ENCODE measurements around the gene TFDP1.
"Not testable (repeated sequence)": the region's sequence is repeated elsewhere in the genome, so short reads cannot be mapped to it uniquely, and the experiment has no call there.

The TFDP1 gene

GRCh38 chr13:113594066-113594821, 9.7 kb downstream of the TFDP1 start:
- not testable (repeated sequence) for H3K27ac ChIP-seq; DNase-seq (ENCODE audit: low read depth, low spot score)

GRCh38 chr13:113595131-113595530, 10.6 kb downstream of the TFDP1 start:
- DNase-seq (ENCODE audit: low read depth, low spot score), result no peak

GRCh38 chr13:113596321-113597200, 12.0 kb downstream of the TFDP1 start:
- no peak for DNase-seq (ENCODE audit: low read depth, low spot score)
- H3K27ac ChIP-seq, result no peak overlapping the region

More at GRCh38 chr13:113595131-113595530, 10.6 kb downstream of the TFDP1 start:
- H3K27ac ChIP-seq, result no peak overlapping the region

- DNase-seq (ENCODE audit: low read depth, low spot score), result no peak
- no peak overlapping the region for H3K27ac ChIP-seq
Measured at GRCh38 chr13:113597391-113598080, 13.0 kb downstream of the TFDP1 start.

- H3K27ac ChIP-seq, result no peak overlapping the region
- no peak for DNase-seq (ENCODE audit: low read depth, low spot score)
Measured at GRCh38 chr13:113598081-113598410, 13.5 kb downstream of the TFDP1 start.

- H3K27ac ChIP-seq, result no peak overlapping the region
- DNase-seq (ENCODE audit: low read depth, low spot score), result no peak
Measured at GRCh38 chr13:113598481-113598880, 13.9 kb downstream of the TFDP1 start.

- no peak overlapping the region for H3K27ac ChIP-seq
- no peak for DNase-seq (ENCODE audit: low read depth, low spot score)
Measured at GRCh38 chr13:113599391-113599790, 14.8 kb downstream of the TFDP1 start.

- no peak for DNase-seq (ENCODE audit: low read depth, low spot score)
- no peak overlapping the region for H3K27ac ChIP-seq
Measured at GRCh38 chr13:113601166-113602070, 16.9 kb downstream of the TFDP1 start.

GRCh38 chr13:113602291-113602988, 17.9 kb downstream of the TFDP1 start:
- DNase-seq (ENCODE audit: low read depth, low spot score), result no peak
- H3K27ac ChIP-seq, result no peak overlapping the region

GRCh38 chr13:113603116-113603710, 18.7 kb downstream of the TFDP1 start:
- no peak for DNase-seq (ENCODE audit: low read depth, low spot score)
- no peak overlapping the region for H3K27ac ChIP-seq

GRCh38 chr13:113604186-113604585, 19.6 kb downstream of the TFDP1 start:
- DNase-seq (ENCODE audit: low read depth, low spot score), result no peak
- no peak overlapping the region for H3K27ac ChIP-seq

- H3K27ac ChIP-seq, result no peak overlapping the region
- DNase-seq (ENCODE audit: low read depth, low spot score), result no peak
Measured at GRCh38 chr13:113605461-113605860, 20.9 kb downstream of the TFDP1 start.

- H3K27ac ChIP-seq, result no peak overlapping the region
- DNase-seq (ENCODE audit: low read depth, low spot score), result no peak
Measured at GRCh38 chr13:113605866-113606438, 21.4 kb downstream of the TFDP1 start.

GRCh38 chr13:113607056-113607888, 22.7 kb downstream of the TFDP1 start:
- no peak for DNase-seq (ENCODE audit: low read depth, low spot score)

GRCh38 chr13:113607889-113608635, 23.5 kb downstream of the TFDP1 start:
- no peak overlapping the region for H3K27ac ChIP-seq
- no peak for DNase-seq (ENCODE audit: low read depth, low spot score)

More at GRCh38 chr13:113607056-113607888, 22.7 kb downstream of the TFDP1 start:
- no peak overlapping the region for H3K27ac ChIP-seq

- no peak overlapping the region for H3K27ac ChIP-seq
Measured at GRCh38 chr13:113608967-113609533, 24.5 kb downstream of the TFDP1 start.

GRCh38 chr13:113609616-113610015, 25.1 kb downstream of the TFDP1 start:
- no peak overlapping the region for H3K27ac ChIP-seq
- no peak for DNase-seq (ENCODE audit: low read depth, low spot score)

More at GRCh38 chr13:113608967-113609533, 24.5 kb downstream of the TFDP1 start:
- DNase-seq (ENCODE audit: low read depth, low spot score), result no peak

All from epithelial cell of prostate (primary cell).